Ovary (tissue), 9 donors: ENCODE results near the gene TOP2B. TPM values are rescaled to one million over a fixed set of nuclear protein-coding genes. Genes with fewer than 3 reads are reported as not detected.
A peak's percentile ranks its signal among the peaks of the same experiment; 100 is the strongest.

Source experiments
- DNase-seq, 5 donors: peaks; one replicate each; pipeline ENCODE4 v3.0.0-alpha.2; 2019 to 2020
- H3K27ac ChIP-seq, 2 donors: fragments of 200-600 bp; one replicate each; pipeline versions ENCODE4 v1.5.1 to v1.8.0; 2019 to 2022
- H3K27me3 ChIP-seq: fragments of 200-600 bp; one replicate; pipeline ENCODE4 v1.8.0; 2022
- H3K36me3 ChIP-seq: fragments of 200-600 bp; sonication (generic); one replicate; pipeline ENCODE4 v1.5.1; 2019
- H3K4me1 ChIP-seq: one replicate; pipeline ENCODE4 v1.8.1; 2013; ENCODE audit warnings: mild to moderate bottlenecking, moderate library complexity; ENCODE audit not compliant: insufficient read depth
- H3K4me3 ChIP-seq: fragments of 200-600 bp; sonication (generic); one replicate; pipeline ENCODE4 v1.5.1; 2017
- H3K9me3 ChIP-seq, 2 donors: fragments of 200-600 bp in 1 of 2; sonication (generic) in 1 of 2; one replicate each; pipeline versions ENCODE4 v1.5.1 to v1.8.1; 2013 to 2019; ENCODE audit warnings: mild to moderate bottlenecking in 1 of 2, moderate library complexity in 1 of 2
- EP300 ChIP-seq: sonication (generic); formaldehyde crosslinking; IDR thresholded peaks from one replicate; pipeline ENCODE4 v1.6.1; 2017; ENCODE audit warnings: antibody characterized with exemption
- POLR2A ChIP-seq: fragments of 450-650 bp; IDR thresholded peaks from one replicate; pipeline ENCODE4 v1.6.1; 2017; ENCODE audit warnings: antibody characterized with exemption, mild to moderate bottlenecking, moderate library complexity
- WGBS, 3 donors: extraction: QIAGEN DNeasy Blood & Tissue Kit in 1 of 3; methylation state at CpG; one replicate each; pipeline versions ENCODE4 v1.1.5 to v1.1.7; 2013 to 2017; 5-methylcytosine and 5-hydroxymethylcytosine counted together
- intact Hi-C, 4 donors: fragments of 100-400 bp; cut with DNase I; formaldehyde crosslinking; loops; one replicate each; pipeline versions ENCODE4 v1.11.0 to v1.15.1; 2022 to 2023
- polyA plus RNA-seq, 2 donors: library from polyadenylated mRNA; stranded (reverse); fragments of 200-250 nt in 1 of 2; fragments of 350-450 nt in 1 of 2; fragmentation: Illumina TruSeq in 1 of 2; extraction: RNeasy Lipid Tissue Mini Kit (QIAGEN cat#74804) in 1 of 2; gene quantifications; one replicate each; pipeline ENCODE4 v1.2.3, GENCODE V29; 2013 to 2014
- total RNA-seq, 7 donors: library from RNA; depleted of rRNA in 2 of 7; stranded (reverse); fragments of >200 nt in 2 of 7; fragmentation: NEBNext Ultra II Directional in 3 of 7; extraction: Animal tissue kit (Norgen Biotek cat#: 25700) in 3 of 7; gene quantifications; one replicate each; pipeline versions ENCODE4 v1.1.0 to v1.2.4, GENCODE V29; 2016 to 2023
- TF ChIP-seq, protein P1 (sequence below), 3 donors: fragments of 450-650 bp in 2 of 3; fragments of 200-600 bp in 1 of 3; IDR thresholded peaks; one replicate each; pipeline versions ENCODE4 v1.5.1 to v1.8.0; 2016 to 2022; ENCODE audit warnings: antibody characterized with exemption in 3 of 3, mild to moderate bottlenecking in 1 of 3
- donor health status: DM: no; HTN: no; CAD: no; lungs with moderate emphysema.
- donor health status: DM: no; HTN: no; CAD: no.
- donor health status: Bipolar disorder and iron deficiency.
- donor health status: DM: yes; HTN: yes; CAD: no.
- donor health status: DM: no; HTN: no; CAD: no.
- donor health status: DM: yes; HTN: yes; CAD: no.

Gene TOP2B
- total and polyA plus RNA-seq, 9 donors: 65.3 to 134 (median 98.2) TPM

GRCh38 chr3:25648107-25648535 is 16.6 kb downstream of the TOP2B start:
- intact Hi-C loops: no loop called here
- TF ChIP-seq, protein P1, sequence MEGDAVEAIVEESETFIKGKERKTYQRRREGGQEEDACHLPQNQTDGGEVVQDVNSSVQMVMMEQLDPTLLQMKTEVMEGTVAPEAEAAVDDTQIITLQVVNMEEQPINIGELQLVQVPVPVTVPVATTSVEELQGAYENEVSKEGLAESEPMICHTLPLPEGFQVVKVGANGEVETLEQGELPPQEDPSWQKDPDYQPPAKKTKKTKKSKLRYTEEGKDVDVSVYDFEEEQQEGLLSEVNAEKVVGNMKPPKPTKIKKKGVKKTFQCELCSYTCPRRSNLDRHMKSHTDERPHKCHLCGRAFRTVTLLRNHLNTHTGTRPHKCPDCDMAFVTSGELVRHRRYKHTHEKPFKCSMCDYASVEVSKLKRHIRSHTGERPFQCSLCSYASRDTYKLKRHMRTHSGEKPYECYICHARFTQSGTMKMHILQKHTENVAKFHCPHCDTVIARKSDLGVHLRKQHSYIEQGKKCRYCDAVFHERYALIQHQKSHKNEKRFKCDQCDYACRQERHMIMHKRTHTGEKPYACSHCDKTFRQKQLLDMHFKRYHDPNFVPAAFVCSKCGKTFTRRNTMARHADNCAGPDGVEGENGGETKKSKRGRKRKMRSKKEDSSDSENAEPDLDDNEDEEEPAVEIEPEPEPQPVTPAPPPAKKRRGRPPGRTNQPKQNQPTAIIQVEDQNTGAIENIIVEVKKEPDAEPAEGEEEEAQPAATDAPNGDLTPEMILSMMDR (IDR thresholded peaks at IDR 0.05): peak in 2 of 3 donors; percentile 20 to 45
- no peak for TF ChIP-seq EP300
- peaks cover 2% of the 10 kb centered on the region for H3K4me1 ChIP-seq
- H3K27me3 ChIP-seq: no peaks in the 10 kb centered on the region
- H3K4me3 ChIP-seq: no peak overlapping the region
- peak in 1 of 5 donors; percentile 58 for DNase-seq
- H3K9me3 ChIP-seq: no peaks in the 10 kb centered on the region
- 70 to 75% (median 73%) methylated on average over 3 of the region's 3 CpGs for WGBS, 3 donors
- no peaks in the 10 kb centered on the region for H3K36me3 ChIP-seq
- H3K27ac ChIP-seq: no peak overlapping the region

- DNase-seq: no peak
- H3K4me3 ChIP-seq: no peak overlapping the region
- no peak for TF ChIP-seq POLR2A
- no peak for TF ChIP-seq EP300
- TF ChIP-seq, protein P1 (IDR thresholded peaks at IDR 0.05): no peak
- peaks cover 2% of the 10 kb centered on the region for H3K4me1 ChIP-seq
- H3K36me3 ChIP-seq: no peaks in the 10 kb centered on the region
- no peaks in the 10 kb centered on the region for H3K9me3 ChIP-seq
- H3K27me3 ChIP-seq: no peaks in the 10 kb centered on the region
- intact Hi-C loops: loop anchor here in 1 of 4 donors (5.0 kb wide), 1 partner anchor 482 kb away; no protein-coding TSS in a partner anchor
- WGBS, 3 donors: 64 to 75% (median 69%) methylated on average over 3 of the region's 3 CpGs
- H3K27ac ChIP-seq: no peak overlapping the region
Measured at GRCh38 chr3:25635038-25635437, 29.7 kb downstream of the TOP2B start.

- no peak for TF ChIP-seq POLR2A
- TF ChIP-seq, protein P1 (IDR thresholded peaks at IDR 0.05): no peak
- TF ChIP-seq EP300: no peak
- Histone ChIP-seq H3K27me3 (no peaks in the 10 kb centered on the region), H3K9me3 (no peaks in the 10 kb centered on the region), H3K27ac (no peak overlapping the region), H3K36me3 (no peaks in the 10 kb centered on the region), H3K4me1 (peaks cover 2% of the 10 kb centered on the region), H3K4me3 (no peak overlapping the region)
- no peak for DNase-seq
- intact Hi-C loops: no loop called here
- 95 to 97% (median 96%) methylated on average over 3 of the region's 3 CpGs for WGBS, 3 donors
Measured at GRCh38 chr3:25633919-25634318, 30.8 kb downstream of the TOP2B start.

DNA sequence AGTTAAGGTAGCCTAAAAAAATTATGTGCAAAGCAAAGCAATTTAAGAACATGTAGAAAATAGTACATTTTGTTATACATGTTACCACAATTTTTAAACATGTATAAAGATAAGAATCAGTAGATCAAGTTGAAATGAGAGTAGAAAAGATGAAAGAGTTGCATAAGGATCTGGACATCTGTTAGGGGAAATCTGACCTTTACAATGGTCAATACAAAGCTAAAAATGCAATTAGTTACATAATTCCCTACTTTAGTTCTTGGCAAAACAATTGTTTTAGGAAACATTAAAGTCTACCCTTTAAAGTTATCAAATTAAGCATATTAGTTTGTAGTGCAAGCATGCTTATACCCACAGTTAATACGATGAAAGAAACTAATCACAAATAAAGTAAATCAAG is 32.7 kb downstream of the TOP2B start:
- Histone ChIP-seq H3K36me3 (no peaks in the 10 kb centered on the region), H3K27me3 (no peaks in the 10 kb centered on the region), H3K9me3 (no peaks in the 10 kb centered on the region), H3K27ac (no peak overlapping the region), H3K4me1 (peaks cover 2% of the 10 kb centered on the region), H3K4me3 (no peak overlapping the region)
- no peak for DNase-seq
- intact Hi-C loops: no loop called here
- 26 to 83% (median 38%) methylated on average over 1 of the region's 1 CpG for WGBS, 3 donors
- TF ChIP-seq, protein P1 (IDR thresholded peaks at IDR 0.05): no peak
- TF ChIP-seq POLR2A: no peak
- TF ChIP-seq EP300: no peak
